ENCODE data around the gene CDC123. TPM values are rescaled to one million over a fixed set of nuclear protein-coding genes. Genes with fewer than 3 reads are reported as not detected.
"Not testable (repeated sequence)": the region's sequence is repeated elsewhere in the genome, so short reads cannot be mapped to it uniquely, and the experiment has no call there.

CDC123 gene
- total RNA-seq, 2 donors from 2014 or later: 56.7 to 83.8 TPM

- DNase-seq: no peak
- no peak for ATAC-seq
- intact Hi-C loops (cut with DNase I): loop anchor here (5.0 to 10.0 kb wide), 5 partner anchors 222 to 815 kb away; no protein-coding TSS in a partner anchor
These were observed 66.4 kb downstream of the CDC123 start for GRCh38 chr10:12262278-12262981.

- intact Hi-C loops (cut with DNase I): loop anchor here (2.0 to 10.0 kb wide), 6 partner anchors 220 to 813 kb away; no protein-coding TSS in a partner anchor
- DNase-seq (peak; percentile 84), ATAC-seq (peak; percentile 91 to 95)
These were observed 68.4 kb downstream of the CDC123 start for GRCh38 chr10:12264204-12264940.

- DNase-seq: no peak
- intact Hi-C loops (cut with DNase I): loop anchor here in 1 of 2 donors (10.0 kb wide), 1 partner anchor 216 kb away; no protein-coding TSS in a partner anchor
- no peak for ATAC-seq
These were observed 73.1 kb downstream of the CDC123 start for GRCh38 chr10:12269056-12269455.

- peak in 1 of 2 donors; percentile 53 for ATAC-seq
- no peak for DNase-seq
- intact Hi-C loops (cut with DNase I): loop anchor here in 1 of 2 donors (5.0 to 10.0 kb wide), 2 partner anchors 54 to 76 kb away; partner anchors contain the start of gene CAMK1D
These were observed 75.2 kb downstream of the CDC123 start for GRCh38 chr10:12271210-12271540.

- intact Hi-C loops (cut with DNase I): loop anchor here in 1 of 2 donors (10.0 kb wide), 1 partner anchor 47 kb away; no protein-coding TSS in a partner anchor
- ATAC-seq, DNase-seq: not testable (repeated sequence)
These were observed 81.9 kb downstream of the CDC123 start for GRCh38 chr10:12277862-12278261.

- DNase-seq (no peak), ATAC-seq (peak in 1 of 2 donors; percentile 93)
- intact Hi-C loops (cut with DNase I): loop anchor here in 1 of 2 donors (10.0 kb wide), 1 partner anchor 46 kb away; no protein-coding TSS in a partner anchor
These were observed 83.3 kb downstream of the CDC123 start for GRCh38 chr10:12279281-12279680.

- ATAC-seq (peak; percentile 34 to 92), DNase-seq (no peak)
- intact Hi-C loops (cut with DNase I): no loop called here
These were observed 91.8 kb downstream of the CDC123 start for GRCh38 chr10:12287772-12288171.

GRCh38 chr10:12297784-12298183 lies 101.8 kb downstream of the CDC123 start:
- DNase-seq; intact Hi-C loops (cut with DNase I); ATAC-seq: not testable (repeated sequence)

GRCh38 chr10:12299222-12299965 lies 103.4 kb downstream of the CDC123 start:
- no peak for ATAC-seq
- intact Hi-C loops (cut with DNase I): no loop called here
- no peak for DNase-seq

Other genes with a start within 250 kb of the CDC123 start
- gene UPF2, start 153.4 kb upstream of the CDC123 start, total RNA-seq: 10 to 100 TPM; 13.7 to 16.9 TPM
- 10 to 100 TPM; 14.2 to 18.2 TPM for gene DHTKD1, start 127.2 kb upstream of the CDC123 start, total RNA-seq
- 10 to 100 TPM; 11.4 to 13.8 TPM for gene SEC61A2, start 66.5 kb upstream of the CDC123 start, total RNA-seq
- 10 to 100 TPM; 19.6 to 24.3 TPM for gene NUDT5, start 297 bp upstream of the CDC123 start, total RNA-seq
- 10 to 100 TPM; 23.8 to 38.5 TPM for gene CAMK1D, start 153.4 kb downstream of the CDC123 start, total RNA-seq